Fibroblast of peridontal ligament (primary cell): Measurements from ENCODE around the gene LEFTY2.
"Not testable (repeated sequence)": the region's sequence is repeated elsewhere in the genome, so short reads cannot be mapped to it uniquely, and the experiment has no call there.

Experiments
- DNase-seq: peaks from one replicate; pipeline ENCODE4 v3.0.0-alpha.2; 2010; ENCODE audit errors: extremely low read depth

LEFTY2 gene

GRCh38 chr1:225953315-225953714 is 12.3 kb upstream of the LEFTY2 start:
- DNase-seq = no peak

- no peak for DNase-seq
These were observed 10.0 kb upstream of the LEFTY2 start for GRCh38 chr1:225950905-225951497.

- no peak for DNase-seq
These were observed 8.0 kb upstream of the LEFTY2 start for GRCh38 chr1:225949041-225949440.

DNA sequence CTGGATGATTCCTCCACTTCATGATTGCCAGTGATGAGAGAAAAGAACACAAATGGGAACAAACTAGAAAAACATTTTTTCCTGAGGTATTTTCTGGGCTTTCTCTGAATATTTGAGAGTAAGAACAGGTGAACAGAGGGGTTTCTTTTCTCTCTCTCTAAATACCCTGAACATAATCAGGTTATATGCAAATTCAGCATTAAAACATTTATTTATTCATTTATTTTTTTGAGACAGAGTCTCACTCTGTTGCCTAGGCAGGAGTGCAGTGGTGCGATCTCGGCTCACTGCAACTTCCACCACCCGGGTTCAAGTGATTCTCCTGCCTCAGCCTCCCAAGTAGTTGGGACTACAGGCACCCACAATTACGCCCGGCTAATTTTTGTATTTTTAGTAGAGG is 5.8 kb upstream of the LEFTY2 start:
- no peak for DNase-seq

DNA sequence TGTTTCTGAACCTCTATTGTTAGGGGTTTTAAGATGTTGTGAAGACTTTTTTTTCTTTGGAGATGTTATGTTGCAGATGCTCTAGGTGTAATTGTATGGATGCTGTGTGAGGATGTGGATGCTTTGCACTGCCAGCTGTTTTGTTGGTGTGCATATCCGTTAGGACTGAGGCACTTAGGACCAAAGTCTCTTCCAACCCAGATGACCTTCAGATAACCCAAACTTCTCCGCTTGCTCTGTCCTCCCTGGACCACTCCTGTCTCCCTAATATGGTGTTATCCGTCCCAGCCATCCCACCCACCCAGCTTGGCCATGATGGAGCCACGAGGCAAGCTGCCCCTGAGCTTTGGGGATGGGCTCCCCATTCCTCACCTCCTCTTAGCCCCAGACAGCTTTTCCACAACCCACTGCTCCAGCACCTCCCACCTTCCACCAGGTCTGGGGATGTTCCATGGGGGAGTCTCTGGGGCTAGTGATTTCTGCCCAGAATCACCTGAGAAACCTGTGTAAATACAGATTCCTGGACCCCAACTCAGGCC is 5.1 kb upstream of the LEFTY2 start:
- DNase-seq = no peak

DNA sequence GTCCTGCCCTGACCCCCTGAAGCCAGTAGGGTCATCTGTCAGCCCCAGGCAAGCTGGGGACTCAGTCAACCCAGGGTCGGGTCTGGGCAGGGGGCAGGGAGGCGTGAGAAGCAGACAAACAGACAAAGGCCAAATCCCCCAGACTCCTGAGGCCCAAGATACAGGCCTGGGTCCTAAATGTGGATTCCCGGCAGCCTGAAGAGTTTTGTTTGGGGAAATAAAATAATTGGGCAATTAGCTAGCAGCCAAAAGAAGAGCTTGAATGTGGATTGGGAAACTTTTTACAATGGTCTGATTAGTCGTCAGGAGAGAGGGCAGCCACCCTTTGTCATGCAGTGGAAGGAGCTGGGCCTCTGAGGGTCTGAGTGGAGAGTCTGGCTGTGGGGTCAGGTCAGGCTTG is 4.5 kb upstream of the LEFTY2 start:
- no peak for DNase-seq

DNA sequence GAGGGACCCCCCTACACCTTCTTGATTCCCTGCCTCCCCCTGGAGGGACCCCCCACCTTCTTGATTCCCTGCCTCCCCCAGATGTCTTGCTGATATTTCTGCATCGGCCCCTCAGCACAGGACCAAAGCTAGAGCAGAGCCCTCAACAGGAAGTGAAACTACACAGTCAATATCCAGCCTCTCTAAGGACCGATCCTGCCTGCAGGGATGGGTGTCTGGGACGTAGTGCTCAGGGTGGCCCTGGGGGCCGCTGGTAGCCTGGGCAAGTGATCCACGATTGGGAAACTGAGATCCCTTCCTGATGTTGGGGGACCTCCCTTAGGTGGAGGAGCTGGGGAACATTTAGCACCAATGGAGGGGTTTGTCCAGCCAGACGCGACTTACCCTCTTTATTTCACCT is 3.9 kb upstream of the LEFTY2 start:
- DNase-seq = no peak

GRCh38 chr1:225944387-225944786 is 3.4 kb upstream of the LEFTY2 start:
- no peak for DNase-seq

- no peak for DNase-seq
These were observed 2.6 kb upstream of the LEFTY2 start for GRCh38 chr1:225943582-225943981.

- DNase-seq = no peak
These were observed 1.6 kb upstream of the LEFTY2 start for GRCh38 chr1:225942574-225942973.

DNA sequence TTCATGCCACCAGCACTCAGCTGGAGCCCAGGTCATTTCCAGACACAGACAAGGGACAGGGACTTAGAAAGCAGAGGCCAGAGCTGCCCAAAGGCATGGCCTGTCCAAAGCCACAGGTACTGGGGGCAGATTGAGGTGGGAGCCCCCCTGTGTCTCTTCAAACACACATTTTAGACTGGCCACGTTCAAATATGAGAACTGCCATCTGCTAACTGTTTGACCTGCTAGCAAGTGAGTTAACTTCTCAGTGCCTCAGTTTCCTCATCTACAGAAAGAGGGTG is 862 bp upstream of the LEFTY2 start:
- no peak for DNase-seq

GRCh38 chr1:225940385-225941151 is 452 bp downstream of the LEFTY2 start:
- DNase-seq = no peak

- not testable (repeated sequence) for DNase-seq
These were observed 1.1 kb downstream of the LEFTY2 start for GRCh38 chr1:225939939-225940310.

DNA sequence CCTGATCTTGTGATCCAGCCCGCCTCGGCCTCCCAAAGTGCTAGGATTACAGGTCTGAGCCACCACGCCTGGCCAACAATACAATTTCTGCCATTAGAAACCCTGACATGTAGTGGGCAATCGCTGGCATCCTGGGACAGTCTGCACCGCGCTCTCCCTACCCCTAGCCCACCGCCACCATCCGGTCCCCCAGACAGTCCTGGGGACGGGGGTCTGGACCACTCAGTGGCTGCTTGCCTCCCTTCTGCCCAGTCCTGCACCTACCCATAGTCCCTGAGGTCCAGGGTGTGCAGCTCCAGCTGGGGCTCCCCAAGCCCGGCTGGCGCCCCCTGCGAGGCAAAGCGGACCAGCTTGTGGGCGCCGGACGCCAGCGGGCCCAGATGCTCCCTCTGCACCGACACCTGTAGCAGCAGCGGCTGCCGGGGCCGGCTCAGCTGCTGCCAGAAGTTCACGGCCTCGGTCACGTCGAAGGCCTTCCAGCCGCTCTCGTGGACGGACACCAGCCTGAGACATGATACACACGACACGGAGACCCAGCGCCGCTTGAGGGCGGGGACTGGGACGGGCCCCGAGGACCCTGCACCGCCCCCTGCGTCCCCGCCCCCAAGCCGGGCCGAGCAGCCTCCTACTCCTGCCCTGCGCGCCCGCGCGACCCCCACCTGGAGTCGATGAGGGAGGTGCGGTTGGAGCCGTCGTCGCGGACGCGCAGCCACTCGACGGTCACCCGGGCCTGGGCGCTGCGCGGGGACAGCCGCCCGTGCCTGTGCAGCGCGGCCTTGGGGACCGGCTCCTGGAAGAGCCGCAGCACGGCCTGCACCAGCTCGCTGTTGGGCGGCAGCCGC is 1.7 kb downstream of the LEFTY2 start:
- not testable (repeated sequence) for DNase-seq

- DNase-seq = no peak
These were observed 3.7 kb downstream of the LEFTY2 start for GRCh38 chr1:225937048-225937968.

DNA sequence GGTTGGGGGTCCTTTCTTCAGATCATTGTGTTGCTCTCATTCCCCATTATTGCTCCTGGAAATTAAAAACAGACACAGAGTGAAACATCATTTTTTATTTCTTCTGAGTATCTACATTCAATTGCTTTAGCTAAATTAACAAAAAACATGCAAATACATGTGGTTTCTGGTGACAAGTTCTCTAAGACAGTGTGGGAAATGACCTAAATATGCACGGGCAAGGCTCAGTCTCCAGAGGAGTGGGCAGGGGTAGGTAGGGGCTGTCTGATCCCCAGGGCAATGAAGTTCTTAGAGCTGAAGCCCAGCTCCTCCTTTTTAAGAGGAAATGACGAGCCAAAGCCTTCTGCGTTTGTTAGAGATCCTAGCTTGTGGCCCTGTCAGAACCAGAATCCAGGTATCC is 4.5 kb downstream of the LEFTY2 start:
- no peak for DNase-seq

DNA sequence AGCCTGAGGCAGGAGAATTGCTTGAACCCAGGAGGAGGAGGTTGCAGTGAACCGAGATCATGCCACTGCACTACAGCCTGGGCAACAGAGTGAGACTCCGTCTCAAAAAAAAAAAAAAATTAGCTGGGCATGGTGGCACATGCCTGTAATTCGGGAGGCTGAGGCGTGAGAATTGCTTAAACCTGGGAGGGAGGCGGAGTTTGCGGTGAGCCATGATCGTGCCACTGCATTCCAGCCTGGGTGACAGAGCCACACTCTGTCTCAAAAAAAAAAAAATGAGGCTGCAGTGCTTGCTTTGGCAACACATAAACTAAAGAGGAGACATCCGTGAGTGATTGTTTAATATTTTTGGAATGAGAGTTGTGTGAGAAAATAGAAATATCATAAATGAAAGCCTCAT is 4.9 kb downstream of the LEFTY2 start:
- not testable (repeated sequence) for DNase-seq

- DNase-seq = no peak
These were observed 6.3 kb downstream of the LEFTY2 start for GRCh38 chr1:225934711-225935110.

GRCh38 chr1:225933072-225933471 is 7.9 kb downstream of the LEFTY2 start:
- DNase-seq = peak; percentile 48

DNA sequence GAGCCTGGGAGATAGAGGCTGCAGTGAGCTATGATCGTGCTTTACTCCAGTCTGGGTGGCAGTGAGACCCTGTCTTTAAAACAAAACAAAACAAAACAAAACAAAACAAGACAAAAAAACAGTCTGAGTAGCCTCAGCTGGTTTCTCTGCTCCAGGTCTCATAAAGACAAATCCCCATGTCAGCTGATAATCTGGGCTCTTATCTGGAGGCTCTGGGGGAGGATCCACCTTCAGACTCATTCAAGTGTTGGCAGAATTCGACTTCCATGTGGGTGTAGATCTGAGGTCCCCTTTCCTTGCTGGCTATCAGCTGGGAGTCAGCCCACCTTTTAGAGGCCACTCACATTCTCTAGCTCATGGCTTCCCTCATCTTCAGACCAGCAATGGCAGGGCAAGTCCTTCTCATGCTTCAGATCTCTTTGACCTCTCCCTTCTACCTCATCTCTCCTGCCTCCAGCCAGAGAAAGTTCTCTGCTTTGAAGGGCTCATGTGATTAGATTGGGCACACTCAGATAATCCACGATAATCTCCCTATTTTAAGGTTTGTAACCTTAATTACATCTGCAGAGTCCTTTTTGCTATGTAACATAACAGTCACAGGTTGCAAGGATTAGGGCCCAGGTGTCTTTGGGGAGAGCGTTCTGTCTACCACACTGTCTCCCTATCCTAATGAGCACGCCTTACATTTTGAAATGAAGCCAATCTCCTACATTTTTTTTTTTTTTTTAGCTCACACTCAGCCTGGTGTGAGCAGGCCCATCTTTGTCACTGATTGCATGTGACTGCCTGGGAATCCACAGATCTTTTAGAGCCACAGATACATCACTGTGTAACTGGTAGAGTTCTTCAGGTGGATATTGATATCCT is 9.5 kb downstream of the LEFTY2 start:
- no peak for DNase-seq

DNA sequence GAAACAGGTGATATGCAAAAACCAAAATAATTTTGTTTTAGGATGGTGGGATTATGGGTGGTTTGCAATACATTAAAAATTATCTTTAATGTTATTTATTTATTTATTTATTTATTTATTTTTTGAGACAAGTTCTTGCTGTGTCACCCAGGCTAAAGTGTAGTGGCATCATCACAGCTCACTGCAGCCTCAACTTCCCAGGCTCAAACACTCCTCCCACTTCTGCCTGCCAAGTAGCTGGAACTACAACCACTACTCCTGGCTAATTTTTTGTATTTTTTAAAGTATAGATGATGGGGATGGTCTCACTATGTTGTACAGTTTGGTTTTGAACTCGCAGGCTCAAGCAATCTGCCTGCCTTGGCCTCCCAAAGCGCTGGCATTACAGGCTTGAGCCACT is 10.5 kb downstream of the LEFTY2 start:
- DNase-seq = no peak
